Neutrophil (primary cell): ENCODE data around the gene DNAJC4.

Experiments used
- H3K27ac ChIP-seq: fragments of 200-600 bp; sonication (generic); 2 replicates; pipeline ENCODE4 v1.5.1; 2016; ENCODE audit warnings: mild to moderate bottlenecking, moderate library complexity
- H3K27me3 ChIP-seq: fragments of 200-600 bp; sonication (generic); 2 replicates; pipeline ENCODE4 v1.6.0; 2016; ENCODE audit warnings: mild to moderate bottlenecking
- H3K36me3 ChIP-seq: fragments of 200-600 bp; sonication (generic); 2 replicates; pipeline ENCODE4 v1.5.1; 2017
- H3K4me1 ChIP-seq, 2 experiments: fragments of 200-600 bp in 1 of 2; sonication (generic) in 1 of 2; 1 replicate in 1 of 2; 2 replicates in 1 of 2; pipeline versions ENCODE4 v1.5.1 to v1.6.1; 2013 to 2016; ENCODE audit warnings: low read depth in 1 of 2, low read length in 1 of 2, mild to moderate bottlenecking in 1 of 2, moderate library complexity in 1 of 2; ENCODE audit not compliant: control insufficient read depth in 1 of 2, insufficient read depth in 1 of 2
- H3K4me3 ChIP-seq, 2 experiments: fragments of 200-600 bp in 1 of 2; sonication (generic) in 1 of 2; 1 replicate in 1 of 2; 2 replicates in 1 of 2; pipeline ENCODE4 v1.5.1; 2013 to 2016; ENCODE audit warnings: low read depth in 1 of 2, low read length in 1 of 2, mild to moderate bottlenecking in 1 of 2, moderate library complexity in 1 of 2
- H3K9me3 ChIP-seq: fragments of 200-600 bp; sonication (generic); 2 replicates; pipeline ENCODE4 v1.5.1; 2016
- CTCF ChIP-seq: fragments of 200-600 bp; sonication (generic); IDR thresholded peaks from 2 replicates; pipeline ENCODE4 v1.5.1; 2016; ENCODE audit warnings: antibody characterized with exemption

The DNAJC4 gene

GRCh38 chr11:64206457-64207255 is 23.7 kb upstream of the DNAJC4 start, which contains the start of gene FERMT3:
Gene FERMT3, plus strand, starts transcription at chr11:64206721. Its CDS starts 644 bp downstream, at chr11:64207365.
- H3K36me3 ChIP-seq: peaks cover 39% of the 10 kb centered on the region
- no peaks in the 10 kb centered on the region for H3K9me3 ChIP-seq
- no peaks in the 10 kb centered on the region for H3K27me3 ChIP-seq
- H3K4me1 ChIP-seq: peaks cover 62 to 65% of the 10 kb centered on the region in 2 experiments
- peak within 1 kb of the TSS; percentile 90 to 100 for H3K4me3 ChIP-seq
- TF ChIP-seq CTCF: peak; percentile 17
- peak within 1 kb of the TSS; percentile 99 for H3K27ac ChIP-seq

- Histone ChIP-seq H3K36me3 (peaks cover 44% of the 10 kb centered on the region), H3K4me3 (peak overlapping the region; percentile 90 to 100), H3K4me1 (peaks cover 70 to 73% of the 10 kb centered on the region in 2 experiments), H3K9me3 (no peaks in the 10 kb centered on the region), H3K27me3 (no peaks in the 10 kb centered on the region), H3K27ac (peak overlapping the region; percentile 99)
- TF ChIP-seq CTCF: no peak
These were observed 22.9 kb upstream of the DNAJC4 start for GRCh38 chr11:64207256-64208085.

- H3K9me3 ChIP-seq: no peaks in the 10 kb centered on the region
- H3K27me3 ChIP-seq: no peaks in the 10 kb centered on the region
- peaks cover 78 to 79% of the 10 kb centered on the region in 2 experiments for H3K4me1 ChIP-seq
- H3K4me3 ChIP-seq: peak overlapping the region; percentile 90 to 100
- no peak for TF ChIP-seq CTCF
- H3K36me3 ChIP-seq: peaks cover 41% of the 10 kb centered on the region
- peak overlapping the region; percentile 99 for H3K27ac ChIP-seq
These were observed 22.1 kb upstream of the DNAJC4 start for GRCh38 chr11:64208086-64208795.

GRCh38 chr11:64208796-64209562 is 21.4 kb upstream of the DNAJC4 start:
- peaks cover 41% of the 10 kb centered on the region for H3K36me3 ChIP-seq
- TF ChIP-seq CTCF: no peak
- peaks cover 78 to 79% of the 10 kb centered on the region in 2 experiments for H3K4me1 ChIP-seq

GRCh38 chr11:64209563-64209843 is 20.8 kb upstream of the DNAJC4 start:
- Histone ChIP-seq H3K27me3 (no peaks in the 10 kb centered on the region), H3K4me1 (peaks cover 73 to 74% of the 10 kb centered on the region in 2 experiments), H3K36me3 (peaks cover 46% of the 10 kb centered on the region), H3K9me3 (no peaks in the 10 kb centered on the region), H3K27ac (peak overlapping the region; percentile 99), H3K4me3 (peak overlapping the region; percentile 90 to 100)
- no peak for TF ChIP-seq CTCF

More at GRCh38 chr11:64208796-64209562, 21.4 kb upstream of the DNAJC4 start:
- Histone ChIP-seq H3K9me3 (no peaks in the 10 kb centered on the region), H3K4me3 (peak overlapping the region; percentile 90 to 100), H3K27ac (peak overlapping the region; percentile 99), H3K27me3 (no peaks in the 10 kb centered on the region)
